A673 (cell line): ENCODE data around the gene SHANK3.

Experiments
- EZH2 ChIP-seq: fragments of 200-600 bp; sonication (generic); IDR thresholded peaks from 2 replicates; pipeline ENCODE4 v1.6.1; 2017; ENCODE audit warnings: borderline replicate concordance, low read depth, mild to moderate bottlenecking, mixed read lengths, antibody characterized with exemption, low read length; ENCODE audit not compliant: poor library complexity, severe bottlenecking
- TF ChIP-seq, protein P1 (sequence below): fragments of 300-800, 200-600 bp; sonication (generic); conservative IDR thresholded peaks from 2 replicates; pipeline ENCODE4 v1.5.1; 2017; ENCODE audit warnings: low read depth, mild to moderate bottlenecking, antibody characterized with exemption, low read length, moderate library complexity, mixed read lengths

DNA sequence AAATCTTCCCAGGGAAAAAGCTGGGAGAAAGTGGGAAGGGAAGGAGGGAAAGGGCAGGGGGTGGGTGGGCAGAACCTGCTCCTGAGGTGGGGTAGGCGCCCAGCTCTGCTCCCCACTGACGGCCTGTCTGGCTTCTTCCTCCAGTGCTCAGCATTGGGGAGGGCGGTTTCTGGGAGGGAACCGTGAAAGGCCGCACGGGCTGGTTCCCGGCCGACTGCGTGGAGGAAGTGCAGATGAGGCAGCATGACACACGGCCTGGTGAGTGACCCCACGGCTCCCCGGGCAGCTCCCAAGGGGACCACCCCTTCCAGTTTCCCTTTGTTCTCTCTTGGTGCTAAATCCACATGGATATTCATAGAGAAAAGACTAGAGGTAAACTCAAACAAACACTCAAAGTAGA lies 25.9 kb downstream of the SHANK3 start:
- TF ChIP-seq, protein P1, sequence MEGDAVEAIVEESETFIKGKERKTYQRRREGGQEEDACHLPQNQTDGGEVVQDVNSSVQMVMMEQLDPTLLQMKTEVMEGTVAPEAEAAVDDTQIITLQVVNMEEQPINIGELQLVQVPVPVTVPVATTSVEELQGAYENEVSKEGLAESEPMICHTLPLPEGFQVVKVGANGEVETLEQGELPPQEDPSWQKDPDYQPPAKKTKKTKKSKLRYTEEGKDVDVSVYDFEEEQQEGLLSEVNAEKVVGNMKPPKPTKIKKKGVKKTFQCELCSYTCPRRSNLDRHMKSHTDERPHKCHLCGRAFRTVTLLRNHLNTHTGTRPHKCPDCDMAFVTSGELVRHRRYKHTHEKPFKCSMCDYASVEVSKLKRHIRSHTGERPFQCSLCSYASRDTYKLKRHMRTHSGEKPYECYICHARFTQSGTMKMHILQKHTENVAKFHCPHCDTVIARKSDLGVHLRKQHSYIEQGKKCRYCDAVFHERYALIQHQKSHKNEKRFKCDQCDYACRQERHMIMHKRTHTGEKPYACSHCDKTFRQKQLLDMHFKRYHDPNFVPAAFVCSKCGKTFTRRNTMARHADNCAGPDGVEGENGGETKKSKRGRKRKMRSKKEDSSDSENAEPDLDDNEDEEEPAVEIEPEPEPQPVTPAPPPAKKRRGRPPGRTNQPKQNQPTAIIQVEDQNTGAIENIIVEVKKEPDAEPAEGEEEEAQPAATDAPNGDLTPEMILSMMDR, result no peak
- TF ChIP-seq EZH2, result no peak
